WI38 (cell line): ENCODE measurements around the gene TRPV2.
A peak's percentile ranks its signal among the peaks of the same experiment; 100 is the strongest.

Experiments
- H3K4me3 ChIP-seq: 2 replicates; pipeline ENCODE4 v1.5.1; 2011; ENCODE audit warnings: low read depth, mild to moderate bottlenecking, control low read depth, low read length
- TF ChIP-seq, protein P1 (sequence below): IDR thresholded peaks from 2 replicates; pipeline ENCODE4 v1.5.1; 2012; ENCODE audit warnings: low read depth, mild to moderate bottlenecking, control low read depth, low read length

The TRPV2 gene

GRCh38 chr17:16435925-16436886, 20.8 kb downstream of the TRPV2 start:
- TF ChIP-seq, protein P1, sequence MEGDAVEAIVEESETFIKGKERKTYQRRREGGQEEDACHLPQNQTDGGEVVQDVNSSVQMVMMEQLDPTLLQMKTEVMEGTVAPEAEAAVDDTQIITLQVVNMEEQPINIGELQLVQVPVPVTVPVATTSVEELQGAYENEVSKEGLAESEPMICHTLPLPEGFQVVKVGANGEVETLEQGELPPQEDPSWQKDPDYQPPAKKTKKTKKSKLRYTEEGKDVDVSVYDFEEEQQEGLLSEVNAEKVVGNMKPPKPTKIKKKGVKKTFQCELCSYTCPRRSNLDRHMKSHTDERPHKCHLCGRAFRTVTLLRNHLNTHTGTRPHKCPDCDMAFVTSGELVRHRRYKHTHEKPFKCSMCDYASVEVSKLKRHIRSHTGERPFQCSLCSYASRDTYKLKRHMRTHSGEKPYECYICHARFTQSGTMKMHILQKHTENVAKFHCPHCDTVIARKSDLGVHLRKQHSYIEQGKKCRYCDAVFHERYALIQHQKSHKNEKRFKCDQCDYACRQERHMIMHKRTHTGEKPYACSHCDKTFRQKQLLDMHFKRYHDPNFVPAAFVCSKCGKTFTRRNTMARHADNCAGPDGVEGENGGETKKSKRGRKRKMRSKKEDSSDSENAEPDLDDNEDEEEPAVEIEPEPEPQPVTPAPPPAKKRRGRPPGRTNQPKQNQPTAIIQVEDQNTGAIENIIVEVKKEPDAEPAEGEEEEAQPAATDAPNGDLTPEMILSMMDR = no peak

DNA sequence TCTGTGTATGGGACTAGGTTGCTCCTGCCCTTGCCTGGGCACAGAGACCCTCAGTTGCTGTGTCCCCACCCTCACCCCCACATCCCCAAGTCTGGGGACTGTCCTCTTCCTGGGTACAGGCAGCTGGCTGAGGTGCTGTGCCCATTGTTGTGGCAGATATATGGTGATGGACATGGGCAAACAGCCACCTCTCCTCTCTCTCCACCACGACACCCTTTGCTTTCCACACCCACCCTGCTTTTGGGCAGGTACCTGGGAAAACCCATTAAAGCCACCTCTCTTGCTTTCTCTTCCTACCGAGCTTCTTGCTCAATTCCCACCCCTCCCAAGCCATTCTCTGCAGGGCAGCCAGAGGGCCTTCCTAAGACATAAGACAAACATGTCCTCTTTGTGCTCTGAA, 21.7 kb downstream of the TRPV2 start:
- TF ChIP-seq, protein P1 = no peak
- H3K4me3 ChIP-seq = no peak overlapping the region

More at GRCh38 chr17:16435925-16436886, 20.8 kb downstream of the TRPV2 start:
- no peak overlapping the region for H3K4me3 ChIP-seq

DNA sequence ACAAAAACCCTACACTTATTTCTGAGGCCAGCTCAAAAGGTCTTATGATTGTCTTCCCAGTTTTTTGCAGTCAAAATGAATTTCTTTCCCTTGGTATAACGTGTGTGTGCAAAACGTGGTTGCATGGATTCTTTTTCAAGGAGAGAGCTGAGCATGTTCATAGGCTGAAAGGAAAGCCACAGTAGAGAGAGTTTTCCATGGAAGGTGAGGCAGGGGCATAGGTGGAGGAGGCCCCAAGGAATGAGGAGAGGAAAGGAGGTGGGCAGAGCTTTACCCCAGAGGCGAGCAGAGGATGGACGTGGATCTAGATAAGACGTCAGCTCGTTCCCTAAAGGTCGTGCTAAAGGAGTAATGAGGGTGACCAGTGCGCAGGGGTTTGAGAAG, 22.8 kb downstream of the TRPV2 start:
- peak overlapping the region; percentile 49 for H3K4me3 ChIP-seq
- TF ChIP-seq, protein P1 = no peak

GRCh38 chr17:16438557-16439302, 23.4 kb downstream of the TRPV2 start:
- TF ChIP-seq, protein P1 = no peak
- peak overlapping the region; percentile 100 for H3K4me3 ChIP-seq

GRCh38 chr17:16439303-16439791, 24.0 kb downstream of the TRPV2 start:
- TF ChIP-seq, protein P1 = no peak
- peak overlapping the region; percentile 100 for H3K4me3 ChIP-seq

DNA sequence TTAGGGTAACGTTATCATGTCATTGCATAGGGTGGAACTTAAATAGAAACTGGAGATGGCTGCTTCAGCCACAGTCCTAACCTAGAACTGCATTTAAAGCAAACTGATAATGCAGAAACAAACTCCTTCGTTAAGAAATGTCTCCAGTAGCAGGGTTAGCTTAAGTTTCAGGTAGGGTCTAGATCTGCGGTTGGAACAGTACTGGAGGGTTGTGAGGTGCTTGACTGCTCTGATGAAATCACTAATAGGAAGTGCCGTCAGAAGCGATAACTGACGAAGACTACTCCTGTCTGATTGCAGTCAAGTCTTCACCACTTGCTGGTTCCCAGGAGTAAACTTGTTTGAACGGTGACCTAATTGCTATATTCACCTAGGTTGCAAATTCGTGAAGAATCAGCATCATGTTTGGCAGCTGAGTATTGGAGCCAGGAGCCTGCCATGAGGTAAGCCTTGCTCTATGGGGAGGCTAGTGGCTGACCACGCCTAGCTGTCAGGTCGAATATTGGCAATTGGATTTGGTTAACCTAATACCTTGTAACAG, 24.5 kb downstream of the TRPV2 start:
- TF ChIP-seq, protein P1 = no peak
- peak overlapping the region; percentile 100 for H3K4me3 ChIP-seq

DNA sequence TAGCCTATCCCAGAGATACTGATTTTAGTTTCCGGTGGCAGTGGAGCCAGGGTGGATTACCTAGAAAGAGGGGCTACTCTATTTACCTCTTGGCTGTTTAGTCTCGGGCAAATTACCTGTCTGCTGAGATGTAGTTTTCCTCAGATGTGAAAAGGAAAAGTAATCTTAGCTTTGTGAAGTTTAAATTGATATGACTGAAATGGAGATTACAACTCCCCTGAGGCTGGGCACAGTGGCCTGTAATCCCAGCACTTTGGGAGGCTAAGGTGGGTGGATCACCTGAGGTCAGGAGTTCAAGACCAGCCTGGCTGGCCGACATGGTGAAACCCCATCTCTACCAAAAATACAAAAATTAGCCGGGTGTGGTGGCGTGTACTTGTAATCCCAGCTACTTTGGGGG, 25.0 kb downstream of the TRPV2 start:
- H3K4me3 ChIP-seq = peak overlapping the region; percentile 100
